Breast epithelium (tissue), 3 donors: ENCODE data around the gene WWOX.

ENCODE experiments used
- POLR2A ChIP-seq: fragments of 450-650 bp; IDR thresholded peaks from one replicate; pipeline ENCODE4 v1.6.1; 2016; ENCODE audit warnings: antibody characterized with exemption, mild to moderate bottlenecking, moderate library complexity
- TF ChIP-seq, protein P1 (sequence below), 3 donors: fragments of 450-650 bp; IDR thresholded peaks; one replicate each; pipeline ENCODE4 v1.5.1; 2016 to 2017; ENCODE audit warnings: antibody characterized with exemption in 3 of 3, mild to moderate bottlenecking in 3 of 3, moderate library complexity in 3 of 3

- no peak for TF ChIP-seq POLR2A
- TF ChIP-seq, protein P1, sequence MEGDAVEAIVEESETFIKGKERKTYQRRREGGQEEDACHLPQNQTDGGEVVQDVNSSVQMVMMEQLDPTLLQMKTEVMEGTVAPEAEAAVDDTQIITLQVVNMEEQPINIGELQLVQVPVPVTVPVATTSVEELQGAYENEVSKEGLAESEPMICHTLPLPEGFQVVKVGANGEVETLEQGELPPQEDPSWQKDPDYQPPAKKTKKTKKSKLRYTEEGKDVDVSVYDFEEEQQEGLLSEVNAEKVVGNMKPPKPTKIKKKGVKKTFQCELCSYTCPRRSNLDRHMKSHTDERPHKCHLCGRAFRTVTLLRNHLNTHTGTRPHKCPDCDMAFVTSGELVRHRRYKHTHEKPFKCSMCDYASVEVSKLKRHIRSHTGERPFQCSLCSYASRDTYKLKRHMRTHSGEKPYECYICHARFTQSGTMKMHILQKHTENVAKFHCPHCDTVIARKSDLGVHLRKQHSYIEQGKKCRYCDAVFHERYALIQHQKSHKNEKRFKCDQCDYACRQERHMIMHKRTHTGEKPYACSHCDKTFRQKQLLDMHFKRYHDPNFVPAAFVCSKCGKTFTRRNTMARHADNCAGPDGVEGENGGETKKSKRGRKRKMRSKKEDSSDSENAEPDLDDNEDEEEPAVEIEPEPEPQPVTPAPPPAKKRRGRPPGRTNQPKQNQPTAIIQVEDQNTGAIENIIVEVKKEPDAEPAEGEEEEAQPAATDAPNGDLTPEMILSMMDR (IDR thresholded peaks at IDR 0.05) = no peak
These were observed 457.0 kb downstream of the WWOX start for GRCh38 chr16:78556421-78556820.
